ENCODE measurements around the gene PDS5B. TPM values are rescaled to one million over a fixed set of nuclear protein-coding genes. Genes with fewer than 3 reads are reported as not detected.
A peak's percentile ranks its signal among the peaks of the same experiment; 100 is the strongest.

PDS5B gene
- total RNA-seq, 1 donor from 2014 or later = 96.5 TPM

DNA sequence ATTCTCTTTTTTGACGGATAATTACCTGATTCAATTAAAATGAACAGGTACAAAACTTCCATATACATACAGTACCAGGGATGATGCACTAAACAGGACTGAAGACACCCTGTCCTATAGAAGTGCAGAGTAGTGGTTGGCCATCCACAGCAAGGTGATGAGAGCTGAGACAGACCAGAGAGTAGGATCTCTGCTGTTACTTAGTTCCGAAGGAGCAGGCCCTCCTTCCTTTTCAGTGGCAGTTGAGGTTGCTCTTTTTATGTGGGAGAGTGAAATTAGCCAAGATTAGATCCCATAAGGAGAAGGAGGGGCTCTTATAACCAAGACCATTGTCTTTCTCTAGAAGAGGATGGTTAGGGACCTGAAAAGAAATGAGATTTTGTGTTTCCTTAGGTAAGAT is 4.0 kb downstream of the PDS5B start:
- peak; percentile 16 for DNase-seq (ENCODE audit: low spot score)

DNA sequence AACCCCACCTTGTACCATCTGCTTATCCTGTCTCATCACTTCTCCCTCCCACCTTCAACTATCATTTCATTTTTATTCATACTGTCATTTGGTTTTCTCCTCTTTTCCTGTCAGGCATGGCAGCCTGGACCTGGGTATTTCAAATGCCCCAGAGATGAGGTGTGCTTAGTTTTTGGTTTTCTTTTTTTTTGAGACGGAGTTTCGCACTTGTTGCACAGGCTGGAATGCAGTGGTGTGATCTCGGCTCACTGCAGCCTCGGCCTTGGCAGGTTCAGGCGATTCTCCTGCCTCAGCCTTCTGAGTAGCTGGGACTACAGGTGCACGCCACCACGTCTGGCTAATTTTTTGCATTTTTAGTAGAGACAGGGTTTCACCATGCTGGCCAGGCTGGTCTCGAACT is 5.8 kb downstream of the PDS5B start:
- DNase-seq (ENCODE audit: low spot score) = no peak

DNA sequence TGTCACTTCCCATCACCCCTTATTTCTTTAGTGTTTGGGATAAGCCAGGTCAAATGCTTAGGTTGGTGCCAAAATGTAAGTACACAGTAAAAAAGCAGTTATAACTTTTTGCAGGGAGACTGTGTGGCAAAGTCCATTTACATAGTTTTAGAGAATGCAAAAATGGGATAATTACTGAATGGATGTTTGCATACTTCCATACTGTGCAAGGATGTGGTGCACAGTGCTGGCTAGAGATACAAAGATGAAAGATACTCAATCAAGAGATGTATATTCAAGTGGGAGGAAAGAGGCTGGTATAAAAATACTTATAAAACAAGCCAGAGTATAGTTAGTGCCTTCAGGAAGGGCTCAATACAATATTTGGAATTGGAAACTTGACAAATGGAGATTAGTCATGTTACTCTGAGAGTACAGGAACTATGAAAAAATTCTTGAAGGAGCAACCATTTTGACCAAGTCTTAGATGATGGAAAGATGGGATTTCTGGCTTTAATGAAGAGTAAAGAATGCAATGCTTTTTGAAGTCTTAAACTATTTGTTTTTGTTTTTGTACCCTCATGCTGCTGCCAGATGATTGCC is 8.0 kb downstream of the PDS5B start:
- no peak for DNase-seq (ENCODE audit: low spot score)

DNA sequence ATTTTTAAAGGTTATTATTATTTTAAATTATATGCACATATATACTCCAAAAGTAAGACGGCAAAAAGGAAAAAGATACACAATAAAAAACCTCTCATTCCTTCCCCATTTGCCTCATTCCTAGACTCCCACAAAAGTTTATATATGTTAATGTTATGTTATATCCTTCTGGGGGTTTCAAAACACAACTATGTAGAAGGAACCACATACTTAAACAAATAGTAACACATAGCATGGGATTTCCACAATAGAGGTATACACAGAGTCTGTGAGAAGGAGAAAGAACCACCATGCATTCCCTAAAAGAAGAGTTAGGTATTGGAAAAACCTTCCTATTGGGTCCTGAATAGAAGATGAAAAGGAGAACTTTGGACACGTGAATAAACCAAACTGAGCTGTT is 9.1 kb downstream of the PDS5B start:
- DNase-seq (ENCODE audit: low spot score) = no peak

DNA sequence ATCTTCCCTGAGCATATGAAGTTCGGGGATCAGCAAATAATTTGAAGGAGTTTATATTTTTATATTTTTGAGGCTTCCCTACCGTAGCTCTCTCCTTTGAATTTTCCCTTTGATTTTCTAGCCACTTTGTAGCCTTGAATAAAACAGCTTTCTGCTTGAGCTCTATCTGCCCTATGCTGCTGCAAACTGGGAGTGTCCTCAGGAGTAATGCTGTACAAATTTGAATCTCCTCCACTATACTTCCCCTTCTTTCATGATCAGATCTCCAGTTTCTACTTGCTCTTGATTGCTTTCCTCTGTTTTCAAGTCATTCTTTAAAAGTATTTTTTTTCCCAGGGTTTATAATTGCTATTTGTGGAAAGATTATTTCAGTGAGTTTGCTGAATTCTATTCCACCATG is 14.6 kb downstream of the PDS5B start:
- no peak for DNase-seq (ENCODE audit: low spot score)

DNA sequence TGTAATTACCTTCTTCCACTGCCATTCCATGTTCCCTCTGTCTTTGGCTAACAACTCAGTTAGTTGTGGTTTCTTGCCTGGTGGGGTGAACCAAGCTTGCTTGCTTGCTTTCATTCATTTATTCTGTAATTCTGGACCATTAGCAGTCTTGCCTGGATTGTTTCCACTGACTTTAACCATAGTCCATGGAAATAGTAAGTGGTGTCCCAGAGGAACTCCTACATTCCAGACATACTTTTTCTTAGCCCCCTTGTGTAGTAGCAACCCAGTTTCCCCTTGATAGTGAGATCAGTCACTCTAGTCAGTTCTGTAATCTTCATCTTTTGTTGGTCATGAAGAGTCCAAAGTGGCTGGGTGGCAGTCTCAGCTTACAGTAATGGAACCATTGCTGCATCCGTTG is 23.2 kb downstream of the PDS5B start:
- no peak for DNase-seq (ENCODE audit: low spot score)

DNA sequence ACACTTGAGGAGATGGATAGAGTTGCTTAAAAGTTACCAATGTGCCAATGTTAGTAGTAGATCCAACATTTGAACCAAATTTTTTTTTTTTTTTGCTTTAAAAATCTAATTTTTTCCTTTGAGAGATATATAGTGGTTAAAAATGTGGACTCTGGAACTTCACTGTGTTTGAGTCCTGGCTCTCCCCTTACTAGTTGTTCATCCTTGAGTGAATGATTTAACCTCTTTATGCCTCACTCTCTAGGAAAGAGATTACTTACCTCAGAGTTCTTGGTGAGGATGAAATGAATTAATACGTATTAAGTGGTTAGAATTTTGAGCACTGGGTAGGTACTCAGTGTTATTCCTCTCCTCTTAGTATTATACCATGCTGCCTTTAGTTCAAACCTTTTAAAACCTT is 24.3 kb downstream of the PDS5B start:
- DNase-seq (ENCODE audit: low spot score) = no peak

DNA sequence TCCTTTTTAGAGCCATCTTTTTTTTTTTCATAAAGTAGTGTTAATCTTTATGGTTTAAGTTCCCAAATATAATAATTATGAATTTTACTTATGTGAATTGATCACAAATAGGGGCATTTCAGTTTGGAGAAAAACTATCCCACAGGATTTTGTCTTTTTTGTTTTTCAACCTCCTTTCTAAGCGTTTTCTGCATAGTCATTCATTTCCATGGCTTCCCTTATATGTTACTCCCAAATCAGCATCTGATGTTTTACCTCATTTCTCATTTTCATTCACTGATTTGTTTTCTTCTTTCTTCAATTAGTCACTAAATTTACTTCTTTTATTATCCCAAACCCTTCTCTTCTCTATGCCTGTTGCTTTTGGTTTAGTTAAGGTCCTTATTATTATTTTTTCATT is 24.7 kb downstream of the PDS5B start:
- DNase-seq (ENCODE audit: low spot score) = no peak

DNA sequence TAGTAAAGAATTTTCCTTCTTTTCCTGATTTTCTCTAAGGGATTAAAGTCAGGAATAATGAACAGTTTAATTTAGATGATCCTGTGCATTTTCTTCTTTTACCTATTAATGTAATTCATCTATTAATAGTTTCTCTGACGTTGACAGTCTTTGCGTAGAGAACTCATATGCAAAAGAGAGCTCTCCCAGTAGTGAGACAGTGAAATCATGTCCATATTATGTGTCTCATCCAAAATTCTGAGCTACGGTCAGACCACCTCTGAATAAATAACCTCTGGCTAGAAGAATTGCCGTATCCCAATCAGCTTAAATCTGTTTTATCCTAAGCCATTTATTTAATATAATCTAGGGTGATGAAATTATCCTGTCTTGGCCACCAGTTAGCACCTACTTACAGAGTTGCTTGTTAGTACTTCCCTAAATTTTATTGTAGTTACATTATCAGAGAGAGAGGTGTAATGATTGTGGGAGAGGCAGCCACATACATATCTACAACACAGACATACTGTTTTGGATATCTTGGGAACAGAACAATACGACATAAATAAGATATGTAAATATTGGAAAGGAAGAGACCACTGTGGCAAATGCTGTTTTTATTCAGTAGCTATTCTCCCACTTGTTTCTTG is 30.7 kb downstream of the PDS5B start:
- DNase-seq (ENCODE audit: low spot score) = no peak

DNA sequence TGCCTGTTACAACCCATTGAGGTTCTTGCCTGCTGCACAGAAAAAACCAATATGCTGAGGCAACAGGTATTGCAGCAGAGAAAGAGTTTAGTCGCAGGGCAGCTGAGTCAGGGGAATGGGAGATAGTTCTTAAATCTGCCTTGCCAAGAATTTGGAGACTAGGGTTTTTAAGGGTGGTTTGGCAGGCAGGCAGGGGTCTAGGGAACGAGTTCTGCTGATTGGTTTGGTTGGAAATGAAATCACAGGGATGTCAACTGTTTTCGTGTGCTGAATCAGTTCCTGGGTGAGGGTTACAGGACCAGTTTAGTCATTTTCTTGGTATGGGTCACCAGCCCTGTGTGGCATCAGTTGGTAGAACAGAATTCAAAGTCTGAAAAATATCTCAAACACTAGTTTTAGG is 36.6 kb downstream of the PDS5B start:
- no peak for DNase-seq (ENCODE audit: low spot score)

DNA sequence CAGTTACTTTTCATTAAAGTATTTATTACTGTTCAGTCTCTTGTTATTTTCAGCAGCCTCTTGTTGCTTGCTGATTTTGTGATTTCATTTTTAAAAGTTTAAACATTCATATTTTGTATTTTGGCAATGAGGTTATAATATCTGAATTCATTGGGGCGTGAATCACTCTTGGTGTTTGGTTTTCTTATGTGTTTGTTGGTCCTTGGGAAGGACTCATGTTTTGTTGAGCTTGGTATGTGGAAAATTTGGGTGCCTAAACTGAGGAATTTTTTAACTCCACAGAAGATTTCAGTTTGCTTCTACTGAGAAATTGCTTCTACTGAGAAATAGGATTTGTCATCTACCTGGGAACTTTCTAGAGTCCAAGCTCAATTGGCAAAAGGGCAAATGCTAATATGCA is 38.2 kb downstream of the PDS5B start:
- no peak for DNase-seq (ENCODE audit: low spot score)

DNA sequence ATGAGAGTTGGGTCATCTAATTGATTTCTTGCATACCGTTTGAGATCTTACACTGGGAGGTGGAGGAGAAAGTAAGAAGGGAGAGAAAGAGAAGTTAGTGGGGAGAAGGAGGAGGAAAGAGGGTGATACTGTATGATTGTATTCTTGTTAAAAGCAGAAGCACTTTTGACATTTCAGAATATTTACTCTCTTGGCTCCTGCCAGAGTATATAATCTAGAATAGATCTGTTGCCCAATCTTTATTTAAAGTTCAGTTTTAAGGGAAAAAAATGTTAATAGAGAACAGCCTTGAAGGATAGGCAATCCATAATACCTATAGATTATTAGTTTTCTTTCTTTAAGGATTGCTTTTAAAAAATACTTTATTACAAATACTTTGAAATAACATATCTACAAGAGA is 41.5 kb downstream of the PDS5B start:
- DNase-seq (ENCODE audit: low spot score) = no peak

DNA sequence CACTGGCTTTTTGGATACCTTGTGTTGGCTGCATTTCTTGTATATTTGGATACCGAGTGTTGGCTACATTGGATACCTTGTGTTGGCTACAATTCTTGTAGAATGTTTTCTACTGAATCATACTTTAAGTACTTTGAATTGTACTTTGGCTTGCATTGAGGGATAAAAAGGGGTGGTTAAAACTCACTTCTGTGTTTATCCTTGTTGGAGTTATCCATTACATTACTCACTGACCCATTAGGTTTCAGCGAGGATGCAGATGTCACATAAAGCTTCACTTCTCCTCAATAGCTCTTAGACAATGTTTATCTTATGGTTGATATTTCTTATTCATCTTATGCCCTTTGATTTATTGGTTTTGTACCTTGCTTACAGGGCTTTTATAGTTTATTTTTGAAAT is 43.1 kb downstream of the PDS5B start:
- no peak for DNase-seq (ENCODE audit: low spot score)

DNA sequence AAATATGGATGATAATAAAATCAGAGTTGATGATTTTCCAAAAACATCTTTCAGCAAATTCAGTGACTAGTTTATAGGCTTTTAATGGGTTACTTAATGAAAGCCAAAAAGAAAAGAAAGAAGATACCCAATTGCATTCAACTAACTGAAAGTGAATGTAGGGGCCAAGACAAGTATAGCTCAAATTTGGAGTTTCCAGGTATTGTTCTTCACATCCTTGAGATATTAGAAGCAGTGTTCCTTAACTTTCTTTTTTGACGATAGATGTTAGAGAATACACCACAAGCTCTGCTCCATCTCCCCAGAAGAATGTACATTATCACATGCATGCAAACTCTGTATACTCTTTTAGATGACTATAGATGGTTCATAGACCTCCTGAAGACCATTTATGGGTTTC is 43.6 kb downstream of the PDS5B start:
- DNase-seq (ENCODE audit: low spot score) = no peak

DNA sequence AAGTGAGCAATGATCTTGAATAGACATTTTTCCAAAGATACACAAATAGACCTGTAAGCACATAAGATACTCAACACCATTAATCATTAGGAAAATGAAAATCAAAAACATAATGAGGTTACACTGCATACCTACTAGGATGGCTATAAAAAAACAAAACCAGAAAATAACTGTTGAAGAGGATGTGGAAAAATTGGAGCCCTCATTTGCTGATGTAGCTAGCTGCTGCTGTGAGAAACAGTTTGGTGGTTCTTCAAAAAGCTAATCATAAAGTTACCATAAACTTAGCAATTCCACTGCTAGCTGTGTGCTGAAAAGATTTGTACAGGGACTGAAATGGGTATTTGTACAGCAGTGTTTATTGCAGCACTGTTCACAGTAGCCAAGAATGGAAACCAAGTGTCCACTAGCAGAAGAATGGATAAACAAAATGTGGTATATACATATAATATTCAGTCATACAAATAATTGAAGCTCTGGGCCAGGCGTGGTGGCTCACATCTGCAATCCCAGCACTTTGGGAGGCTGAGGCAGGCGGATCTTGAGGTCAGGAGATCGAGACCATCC is 46.2 kb downstream of the PDS5B start:
- DNase-seq (ENCODE audit: low spot score) = no peak

DNA sequence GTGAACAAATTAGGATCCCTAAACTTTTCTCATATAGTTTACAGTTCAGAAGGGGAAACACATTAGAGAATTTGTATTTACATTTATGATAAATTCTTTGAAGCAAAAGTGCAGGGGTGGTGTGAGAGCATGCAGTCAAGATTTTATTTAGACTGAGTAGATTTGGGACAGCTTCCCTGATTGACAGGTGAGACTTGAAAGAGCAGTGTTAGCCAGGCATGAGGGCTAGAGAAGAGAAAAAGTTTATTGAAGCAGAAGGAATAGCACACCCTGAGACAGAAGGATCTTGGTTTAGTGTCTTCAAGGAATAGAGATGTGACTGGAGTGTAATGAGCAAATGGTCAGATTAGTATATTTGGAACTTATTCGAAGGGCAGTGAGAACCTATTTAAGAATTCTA is 50.5 kb downstream of the PDS5B start:
- no peak for DNase-seq (ENCODE audit: low spot score)

DNA sequence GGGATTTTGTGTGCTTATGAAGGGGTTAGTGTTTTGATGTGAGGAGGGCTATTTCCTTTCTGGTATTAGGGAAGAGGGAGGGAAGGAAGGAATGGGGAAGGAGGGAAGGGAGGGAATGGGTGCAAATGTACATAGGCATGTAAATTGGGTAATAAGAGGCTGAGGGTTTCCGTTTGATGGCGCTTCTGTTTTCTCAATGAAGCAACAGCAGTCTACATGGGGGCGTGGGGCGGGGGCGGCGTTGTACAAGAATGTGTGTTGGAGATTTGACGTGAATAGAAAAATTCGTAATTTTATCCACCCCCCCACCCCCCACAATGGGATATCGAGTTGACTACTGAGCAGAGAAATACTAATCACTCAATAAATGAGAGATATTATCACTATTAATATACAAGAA is 52.5 kb downstream of the PDS5B start:
- DNase-seq (ENCODE audit: low spot score) = no peak

DNA sequence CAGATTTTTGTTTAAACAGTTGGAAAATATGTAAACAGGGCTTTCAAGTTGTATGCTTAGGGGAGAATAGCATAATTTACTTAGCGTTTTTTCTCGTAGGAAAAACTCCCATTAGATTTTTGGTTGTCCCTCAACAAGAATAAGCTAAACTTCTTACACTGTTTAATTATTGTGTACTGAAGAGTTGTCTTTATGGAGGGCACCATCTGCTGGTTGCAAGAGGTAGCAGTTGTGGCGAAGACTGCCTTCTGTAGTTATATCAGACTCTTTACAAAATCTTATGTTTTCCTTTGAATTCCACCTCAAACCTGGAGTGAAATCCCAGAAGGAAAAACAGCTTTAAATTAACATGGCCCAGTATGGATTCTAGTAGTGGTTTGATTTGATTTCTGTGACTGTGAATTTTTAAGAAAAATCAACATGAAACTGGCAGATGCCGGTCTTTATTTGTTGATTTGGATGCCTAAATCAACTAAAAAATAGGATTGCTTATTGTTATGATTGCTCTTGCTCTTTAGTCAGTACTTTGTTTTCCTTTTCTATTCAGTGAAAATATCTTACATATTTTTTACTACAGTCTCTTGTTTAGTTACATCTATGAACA is 53.4 kb downstream of the PDS5B start:
- DNase-seq (ENCODE audit: low spot score) = peak; percentile 61

DNA sequence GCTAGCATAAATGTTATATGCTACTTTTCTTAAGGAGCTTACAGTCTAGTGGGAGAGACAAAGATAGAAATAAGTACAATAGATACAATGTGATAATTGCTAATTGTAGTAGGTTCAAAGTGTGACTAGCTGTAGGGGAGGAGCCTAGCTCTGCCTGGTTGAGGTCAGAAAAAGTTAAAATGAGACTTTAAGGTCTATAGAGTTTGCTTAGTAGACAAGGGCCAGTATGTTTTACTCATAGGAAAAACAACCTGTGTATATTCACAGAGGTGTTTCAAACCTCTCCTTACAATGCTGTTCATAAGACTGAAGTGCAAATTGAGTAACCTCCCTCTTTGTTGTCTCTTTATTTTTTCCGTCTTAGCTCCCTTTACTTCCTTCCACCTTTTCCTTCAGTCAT is 56.1 kb downstream of the PDS5B start:
- DNase-seq (ENCODE audit: low spot score) = no peak

DNA sequence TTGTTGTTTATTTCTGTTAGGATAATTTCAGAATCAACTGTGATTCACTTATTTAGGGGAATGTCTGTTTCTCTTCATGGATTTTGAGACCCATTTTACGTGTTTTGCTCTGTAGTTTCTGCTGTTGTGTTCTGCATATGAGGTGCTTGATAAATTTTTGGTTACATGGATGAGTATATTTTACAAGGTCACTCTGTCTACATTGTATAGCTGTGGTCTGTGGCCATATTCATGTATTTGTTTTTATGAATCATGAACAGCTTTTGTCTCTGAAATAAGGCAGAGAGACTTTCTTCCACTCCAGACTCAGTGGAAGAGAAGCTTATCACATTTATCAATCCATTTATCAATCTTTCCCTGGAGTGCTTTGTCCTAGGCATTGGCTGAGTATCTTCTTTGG is 56.6 kb downstream of the PDS5B start:
- no peak for DNase-seq (ENCODE audit: low spot score)

DNA sequence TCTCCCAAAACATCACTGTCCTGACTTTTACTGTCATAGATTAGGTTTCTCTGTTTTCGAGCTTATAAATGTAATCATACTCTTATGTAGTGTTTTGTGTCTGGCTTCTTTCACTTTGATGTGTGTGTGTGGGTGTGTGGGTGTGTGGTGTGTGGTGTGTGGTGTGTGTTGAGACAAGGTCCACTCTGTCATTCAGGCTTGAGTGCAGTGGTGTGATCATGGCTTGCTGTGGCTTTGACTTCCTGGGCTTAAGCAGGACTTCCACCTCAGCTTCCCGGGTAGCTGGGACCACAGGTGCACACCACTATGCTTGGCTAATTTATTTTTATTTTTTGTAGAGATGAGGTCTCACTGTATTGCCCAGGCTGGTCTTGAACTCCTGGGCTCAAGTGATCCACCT is 59.6 kb downstream of the PDS5B start:
- DNase-seq (ENCODE audit: low spot score) = no peak

DNA sequence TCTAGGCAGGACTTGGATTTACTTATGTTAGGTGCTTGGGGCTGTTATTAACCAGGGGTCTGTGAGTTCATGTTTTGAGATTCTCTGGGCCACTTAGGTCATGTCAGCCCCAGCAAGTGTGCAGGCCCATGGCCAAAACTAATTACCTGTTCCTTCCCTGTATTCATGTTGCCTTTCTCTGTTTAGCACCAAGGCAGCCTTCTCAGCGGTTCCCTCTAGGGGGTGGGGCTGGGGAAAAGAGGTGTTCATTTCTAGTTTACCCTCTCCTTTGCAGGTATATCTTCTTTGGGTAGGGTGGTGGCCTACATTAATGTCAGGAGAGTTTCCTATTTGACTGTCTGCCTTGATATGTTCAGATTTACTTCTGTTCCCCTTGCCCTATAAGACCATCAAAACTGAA is 61.7 kb downstream of the PDS5B start:
- no peak for DNase-seq (ENCODE audit: low spot score)

DNA sequence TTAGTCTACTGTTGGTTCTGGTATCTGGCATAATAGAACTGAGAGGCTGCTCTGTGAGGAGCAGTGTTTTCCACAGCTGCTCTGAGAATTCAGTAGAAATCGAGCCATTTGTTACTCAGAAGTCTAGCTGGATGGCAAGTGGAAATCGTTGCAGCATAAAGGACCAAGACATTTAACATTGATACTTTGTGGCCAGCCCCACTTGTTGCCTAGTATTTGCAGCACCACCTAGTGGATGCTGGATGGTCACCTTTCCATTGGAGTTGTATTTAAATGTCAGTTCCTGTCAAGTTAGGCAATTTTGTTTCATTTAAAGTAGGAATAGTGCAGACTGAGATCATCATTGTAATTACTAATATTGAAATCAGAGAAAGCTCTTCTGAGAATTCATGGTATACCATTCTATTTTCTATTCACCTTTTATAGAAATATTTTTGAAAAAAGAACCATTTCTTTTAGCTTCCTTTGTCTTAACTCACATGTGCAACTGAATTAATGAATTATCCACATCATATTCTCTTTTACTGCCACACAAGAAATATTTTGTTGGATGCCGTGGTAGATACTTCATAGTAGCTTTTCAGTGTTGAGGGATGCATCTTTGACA is 64.6 kb downstream of the PDS5B start:
- peak; percentile 40 for DNase-seq (ENCODE audit: low spot score)

Data from umbilical cord (tissue), 2 donors.